ENCODE results near the gene WWC2. TPM values are rescaled to one million over a fixed set of nuclear protein-coding genes. Genes with fewer than 3 reads are reported as not detected.

Gene WWC2
- total RNA-seq, 2 experiments from 2014 or later: not detected

DNA sequence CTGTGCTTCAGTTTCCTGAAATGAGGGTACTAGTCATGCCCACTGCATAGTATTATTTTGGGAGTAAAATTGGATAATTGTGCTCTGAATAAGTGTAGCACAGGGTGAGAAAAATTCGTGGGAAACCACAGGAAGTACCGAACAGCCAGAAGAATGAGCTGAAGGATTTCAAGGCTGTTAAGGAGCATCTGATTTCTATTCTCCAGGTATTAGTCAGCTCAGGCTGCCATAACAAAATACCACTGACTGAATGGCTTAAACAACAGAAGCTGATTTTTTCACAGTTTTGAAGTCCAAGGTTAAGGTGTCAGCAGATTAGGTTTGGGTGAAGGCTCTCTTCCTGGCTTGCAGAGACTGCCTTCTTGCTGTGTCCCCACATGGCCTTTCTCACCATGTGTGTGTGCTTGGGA is 41.9 kb downstream of the WWC2 start:
- BruUV-seq (replicated peaks): no TSS peak
- Histone ChIP-seq H2AFZ (ENCODE audit: low read length) (no peak overlapping the region), H3K9me2 (ENCODE audit: insufficient read depth, low read length) (no peaks in the 10 kb centered on the region), H4K20me1 (ENCODE audit: insufficient read depth, low read length) (no peaks in the 10 kb centered on the region), H3K4me1 (ENCODE audit: insufficient read depth, low read length, poor library complexity, severe bottlenecking) (no peaks in the 10 kb centered on the region), H3K4me3 (ENCODE audit: low read depth, low read length, poor library complexity, severe bottlenecking) (no peak overlapping the region), H3K27ac (ENCODE audit: low read depth, low read length, poor library complexity, severe bottlenecking) (no peak overlapping the region), H3K79me2 (ENCODE audit: insufficient read depth, low read depth, low read length) (no peaks in the 10 kb centered on the region), H3K4me2 (ENCODE audit: low read length) (no peak overlapping the region), H3K36me3 (ENCODE audit: insufficient read depth, low read length) (no peaks in the 10 kb centered on the region), H3K9me3 (ENCODE audit: low read length) (no peaks in the 10 kb centered on the region)
- intact Hi-C loops (cut with micrococcal nuclease; ENCODE audit: unreplicated experiment): no loop called here
- ChIA-PET POLR2A (no interaction called here), CTCF (ENCODE audit: unreplicated experiment) (no interaction called here)
- DNase-seq (ENCODE audit: low spot score): no peak
- TF ChIP-seq EZH2phosphoT487 (IDR thresholded peaks at IDR 0.05; ENCODE audit: borderline replicate concordance, low read depth, low read length): no peak
- TF ChIP-seq, protein P1, sequence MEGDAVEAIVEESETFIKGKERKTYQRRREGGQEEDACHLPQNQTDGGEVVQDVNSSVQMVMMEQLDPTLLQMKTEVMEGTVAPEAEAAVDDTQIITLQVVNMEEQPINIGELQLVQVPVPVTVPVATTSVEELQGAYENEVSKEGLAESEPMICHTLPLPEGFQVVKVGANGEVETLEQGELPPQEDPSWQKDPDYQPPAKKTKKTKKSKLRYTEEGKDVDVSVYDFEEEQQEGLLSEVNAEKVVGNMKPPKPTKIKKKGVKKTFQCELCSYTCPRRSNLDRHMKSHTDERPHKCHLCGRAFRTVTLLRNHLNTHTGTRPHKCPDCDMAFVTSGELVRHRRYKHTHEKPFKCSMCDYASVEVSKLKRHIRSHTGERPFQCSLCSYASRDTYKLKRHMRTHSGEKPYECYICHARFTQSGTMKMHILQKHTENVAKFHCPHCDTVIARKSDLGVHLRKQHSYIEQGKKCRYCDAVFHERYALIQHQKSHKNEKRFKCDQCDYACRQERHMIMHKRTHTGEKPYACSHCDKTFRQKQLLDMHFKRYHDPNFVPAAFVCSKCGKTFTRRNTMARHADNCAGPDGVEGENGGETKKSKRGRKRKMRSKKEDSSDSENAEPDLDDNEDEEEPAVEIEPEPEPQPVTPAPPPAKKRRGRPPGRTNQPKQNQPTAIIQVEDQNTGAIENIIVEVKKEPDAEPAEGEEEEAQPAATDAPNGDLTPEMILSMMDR (conservative IDR thresholded peaks at IDR 0.05; ENCODE audit: low read length): no peak

GRCh38 chr4:183141997-183142396 is 42.9 kb downstream of the WWC2 start:
- Histone ChIP-seq H4K20me1 (ENCODE audit: insufficient read depth, low read length) (no peaks in the 10 kb centered on the region), H3K4me2 (ENCODE audit: low read length) (no peak overlapping the region), H2AFZ (ENCODE audit: low read length) (no peak overlapping the region), H3K9me2 (ENCODE audit: insufficient read depth, low read length) (no peaks in the 10 kb centered on the region), H3K4me1 (ENCODE audit: insufficient read depth, low read length, poor library complexity, severe bottlenecking) (no peaks in the 10 kb centered on the region), H3K27ac (ENCODE audit: low read depth, low read length, poor library complexity, severe bottlenecking) (no peak overlapping the region), H3K36me3 (ENCODE audit: insufficient read depth, low read length) (no peaks in the 10 kb centered on the region), H3K79me2 (ENCODE audit: insufficient read depth, low read depth, low read length) (no peaks in the 10 kb centered on the region), H3K9me3 (ENCODE audit: low read length) (no peaks in the 10 kb centered on the region), H3K4me3 (ENCODE audit: low read depth, low read length, poor library complexity, severe bottlenecking) (no peak overlapping the region)
- intact Hi-C loops (cut with micrococcal nuclease; ENCODE audit: unreplicated experiment): no loop called here
- TF ChIP-seq, protein P1 (conservative IDR thresholded peaks at IDR 0.05; ENCODE audit: low read length): no peak
- no peak for TF ChIP-seq EZH2phosphoT487 (IDR thresholded peaks at IDR 0.05; ENCODE audit: borderline replicate concordance, low read depth, low read length)
- ChIA-PET CTCF (ENCODE audit: unreplicated experiment) (no interaction called here), POLR2A (no interaction called here)
- DNase-seq (ENCODE audit: low spot score): no peak
- BruUV-seq (replicated peaks): no TSS peak

DNA sequence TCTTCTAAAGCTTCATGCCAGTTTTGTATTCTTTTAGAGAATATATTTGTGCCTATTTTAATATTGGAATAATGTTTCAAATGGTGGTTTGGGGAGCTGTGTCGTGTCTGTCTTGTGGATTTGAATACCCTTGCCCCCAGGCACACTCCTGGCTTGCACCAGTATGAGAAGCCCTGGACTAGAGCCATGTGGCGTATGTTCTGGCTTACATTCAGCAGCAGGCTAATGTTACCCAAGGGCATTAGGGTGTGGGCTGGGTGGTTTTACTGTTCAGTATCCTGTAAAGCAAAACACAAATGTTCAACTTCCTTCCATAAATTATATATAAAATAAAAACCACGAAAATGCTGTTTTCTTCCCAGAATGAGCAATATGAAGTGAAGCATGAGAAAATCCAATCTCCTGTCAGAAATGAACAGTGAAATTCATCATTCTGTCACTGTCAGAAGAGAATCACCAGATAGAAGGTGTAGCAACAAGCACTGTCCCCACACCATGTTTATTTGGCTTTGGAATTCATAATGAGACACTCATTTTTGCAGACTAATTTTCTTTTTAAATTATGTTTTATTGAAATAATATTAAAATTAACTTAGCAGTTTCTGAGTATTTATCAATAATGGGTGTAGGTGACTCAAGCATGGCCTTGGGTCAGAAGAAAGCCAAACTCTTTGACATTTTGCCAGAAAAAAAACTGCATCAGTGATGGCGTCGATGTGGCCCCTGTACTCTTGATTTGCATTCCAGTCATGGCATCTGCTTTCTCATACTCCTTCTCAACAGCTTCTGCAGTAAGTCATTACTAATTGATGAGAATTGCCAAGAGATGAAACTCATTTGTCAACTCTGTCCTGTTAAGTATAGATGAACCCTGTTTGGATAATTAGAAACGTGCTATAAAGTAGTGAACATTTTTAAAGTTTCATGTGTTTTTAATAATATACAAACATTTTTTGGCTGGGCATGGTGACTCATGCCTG is 43.8 kb downstream of the WWC2 start:
- H3K4me2 ChIP-seq (ENCODE audit: low read length): no peak overlapping the region
- H3K4me3 ChIP-seq (ENCODE audit: low read depth, low read length, poor library complexity, severe bottlenecking): no peak overlapping the region
- no peaks in the 10 kb centered on the region for H3K9me2 ChIP-seq (ENCODE audit: insufficient read depth, low read length)
- no peaks in the 10 kb centered on the region for H4K20me1 ChIP-seq (ENCODE audit: insufficient read depth, low read length)
- ChIA-PET POLR2A (no interaction called here), CTCF (ENCODE audit: unreplicated experiment) (no interaction called here)
- TF ChIP-seq, protein P1 (conservative IDR thresholded peaks at IDR 0.05; ENCODE audit: low read length): no peak
- no peak for TF ChIP-seq EZH2phosphoT487 (IDR thresholded peaks at IDR 0.05; ENCODE audit: borderline replicate concordance, low read depth, low read length)
- no peaks in the 10 kb centered on the region for H3K36me3 ChIP-seq (ENCODE audit: insufficient read depth, low read length)
- no peaks in the 10 kb centered on the region for H3K9me3 ChIP-seq (ENCODE audit: low read length)
- H3K27ac ChIP-seq (ENCODE audit: low read depth, low read length, poor library complexity, severe bottlenecking): no peak overlapping the region
- H3K4me1 ChIP-seq (ENCODE audit: insufficient read depth, low read length, poor library complexity, severe bottlenecking): no peaks in the 10 kb centered on the region
- intact Hi-C loops (cut with micrococcal nuclease; ENCODE audit: unreplicated experiment): no loop called here
- no peak for DNase-seq (ENCODE audit: low spot score)
- no peak overlapping the region for H2AFZ ChIP-seq (ENCODE audit: low read length)
- no peaks in the 10 kb centered on the region for H3K79me2 ChIP-seq (ENCODE audit: insufficient read depth, low read depth, low read length)
- BruUV-seq (replicated peaks): no TSS peak
